ENCODE measurements around the gene LRTM2. TPM values are rescaled to one million over a fixed set of nuclear protein-coding genes. Genes with fewer than 3 reads are reported as not detected.

The LRTM2 gene
- total and polyA plus RNA-seq, 8 donors, result not detected

DNA sequence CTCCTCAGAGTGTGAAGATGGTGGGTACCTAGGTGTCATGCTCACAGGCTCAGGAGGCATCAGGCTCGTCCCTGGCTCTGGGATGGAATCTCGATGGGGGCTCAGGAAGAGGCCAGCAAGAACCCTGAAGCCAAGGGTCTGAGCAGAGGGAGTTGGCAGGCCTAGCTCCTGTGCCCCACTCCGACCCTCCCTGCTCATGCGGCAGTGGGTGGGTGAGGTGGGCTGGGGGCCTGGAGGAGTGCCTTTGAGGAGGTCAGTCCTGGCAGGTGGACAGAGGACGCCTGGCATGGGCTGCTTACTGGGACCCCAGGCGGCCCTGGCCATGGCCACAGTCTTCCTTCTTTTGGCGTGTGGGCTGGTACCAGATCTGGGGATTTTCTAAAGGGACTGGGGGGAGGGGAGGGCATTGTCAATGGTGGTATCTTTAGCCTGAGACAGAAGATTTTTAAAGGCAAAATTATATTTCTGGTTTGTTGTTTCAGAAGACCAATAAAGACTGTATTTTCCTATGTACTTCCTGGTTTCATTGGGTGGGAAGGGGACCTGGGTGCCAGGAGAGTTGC is 16.0 kb downstream of the LRTM2 start:
- H3K4me1 ChIP-seq, result no peaks in the 10 kb centered on the region
- no peak overlapping the region for H3K27ac ChIP-seq
- no peaks in the 10 kb centered on the region for H3K9me3 ChIP-seq
- DNase-seq, result peak in 1 of 4 donors; percentile 36
- H3K27me3 ChIP-seq, result peaks cover 15 to 59% of the 10 kb centered on the region in 2 donors
- TF ChIP-seq, protein P1, sequence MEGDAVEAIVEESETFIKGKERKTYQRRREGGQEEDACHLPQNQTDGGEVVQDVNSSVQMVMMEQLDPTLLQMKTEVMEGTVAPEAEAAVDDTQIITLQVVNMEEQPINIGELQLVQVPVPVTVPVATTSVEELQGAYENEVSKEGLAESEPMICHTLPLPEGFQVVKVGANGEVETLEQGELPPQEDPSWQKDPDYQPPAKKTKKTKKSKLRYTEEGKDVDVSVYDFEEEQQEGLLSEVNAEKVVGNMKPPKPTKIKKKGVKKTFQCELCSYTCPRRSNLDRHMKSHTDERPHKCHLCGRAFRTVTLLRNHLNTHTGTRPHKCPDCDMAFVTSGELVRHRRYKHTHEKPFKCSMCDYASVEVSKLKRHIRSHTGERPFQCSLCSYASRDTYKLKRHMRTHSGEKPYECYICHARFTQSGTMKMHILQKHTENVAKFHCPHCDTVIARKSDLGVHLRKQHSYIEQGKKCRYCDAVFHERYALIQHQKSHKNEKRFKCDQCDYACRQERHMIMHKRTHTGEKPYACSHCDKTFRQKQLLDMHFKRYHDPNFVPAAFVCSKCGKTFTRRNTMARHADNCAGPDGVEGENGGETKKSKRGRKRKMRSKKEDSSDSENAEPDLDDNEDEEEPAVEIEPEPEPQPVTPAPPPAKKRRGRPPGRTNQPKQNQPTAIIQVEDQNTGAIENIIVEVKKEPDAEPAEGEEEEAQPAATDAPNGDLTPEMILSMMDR (IDR thresholded peaks at IDR 0.05), result no peak
- H3K36me3 ChIP-seq, result no peaks in the 10 kb centered on the region
- ATAC-seq, result no peak
- no peak overlapping the region for H3K4me3 ChIP-seq
- intact Hi-C loops (cut with DNase I), result no loop called here

DNA sequence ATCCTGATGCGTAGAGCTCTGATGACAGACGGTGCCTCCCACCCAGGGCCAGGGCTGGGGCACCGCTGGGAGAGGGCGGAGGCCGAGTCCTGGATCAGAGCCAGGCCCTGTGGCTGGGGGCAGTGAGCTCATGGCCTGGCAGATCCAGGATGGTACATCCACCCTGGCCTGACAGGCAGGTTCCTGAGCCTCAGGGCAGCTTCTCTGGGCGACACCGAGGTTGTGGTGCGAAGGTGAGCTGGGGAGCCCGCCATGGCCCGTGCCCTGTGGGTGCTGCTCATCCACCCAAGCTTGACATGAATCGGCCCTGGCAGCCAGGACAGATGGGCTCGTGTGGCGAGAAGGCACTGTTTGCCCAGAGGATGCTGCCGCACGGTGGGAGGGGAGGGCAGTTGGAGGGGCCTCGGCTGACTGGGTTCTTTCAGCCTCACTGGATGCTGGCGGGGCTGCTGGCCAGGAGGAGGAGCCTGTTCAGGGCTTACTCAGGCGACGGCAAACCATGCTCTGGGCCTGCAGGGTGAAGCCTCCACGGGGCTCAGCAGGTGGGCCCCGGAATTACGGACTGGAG is 16.6 kb downstream of the LRTM2 start:
- H3K27ac ChIP-seq, result no peak overlapping the region
- TF ChIP-seq, protein P1 (IDR thresholded peaks at IDR 0.05), result no peak
- peaks cover 9 to 55% of the 10 kb centered on the region in 2 donors for H3K27me3 ChIP-seq

DNA sequence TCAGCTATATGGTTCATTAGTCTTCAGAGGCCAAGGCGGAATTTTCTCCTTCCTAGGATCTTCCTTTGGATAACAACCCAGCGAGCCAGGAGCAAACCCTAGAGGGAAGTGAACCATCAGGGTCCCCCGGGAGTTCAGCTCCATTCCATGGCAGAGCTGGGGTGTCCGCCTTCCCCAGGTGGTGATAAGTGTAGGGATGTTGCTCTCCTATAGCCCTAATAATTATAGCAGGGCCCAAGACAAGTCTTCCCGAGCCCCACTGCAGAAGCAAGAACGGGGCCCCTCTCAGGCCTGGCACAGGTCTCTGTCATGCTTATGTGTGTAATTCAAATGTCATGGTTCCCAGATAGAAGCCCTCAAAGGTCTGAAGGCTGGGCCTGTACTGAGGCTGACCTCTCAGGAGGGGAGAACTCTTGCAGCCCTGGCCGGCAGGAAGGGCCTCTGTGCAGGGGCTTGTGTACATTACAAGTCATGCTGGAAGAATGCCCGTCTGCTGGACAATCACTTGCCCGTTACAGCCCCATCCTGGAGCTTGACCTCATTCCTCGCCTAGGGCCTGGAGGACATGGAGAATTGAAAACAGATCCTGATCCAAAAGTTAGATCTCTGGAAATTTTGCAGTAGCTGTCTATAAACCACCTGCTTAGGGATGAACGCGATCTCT is 17.3 kb downstream of the LRTM2 start:
- Histone ChIP-seq H3K36me3 (no peaks in the 10 kb centered on the region), H3K27me3 (peaks cover 3 to 56% of the 10 kb centered on the region in 2 donors), H3K4me1 (no peaks in the 10 kb centered on the region), H3K4me3 (no peak overlapping the region), H3K9me3 (no peaks in the 10 kb centered on the region), H3K27ac (no peak overlapping the region)
- ATAC-seq (no peak), DNase-seq (peak in 1 of 4 donors; percentile 45)
- intact Hi-C loops (cut with DNase I), result no loop called here
- TF ChIP-seq, protein P1 (IDR thresholded peaks at IDR 0.05), result no peak

More for the DNA sequence above, 16.6 kb downstream of the LRTM2 start:
- DNase-seq, result peak in 1 of 4 donors; percentile 69
- Histone ChIP-seq H3K4me1 (no peaks in the 10 kb centered on the region), H3K9me3 (no peaks in the 10 kb centered on the region), H3K4me3 (no peak overlapping the region), H3K36me3 (no peaks in the 10 kb centered on the region)
- no peak for ATAC-seq
- intact Hi-C loops (cut with DNase I), result no loop called here

DNA sequence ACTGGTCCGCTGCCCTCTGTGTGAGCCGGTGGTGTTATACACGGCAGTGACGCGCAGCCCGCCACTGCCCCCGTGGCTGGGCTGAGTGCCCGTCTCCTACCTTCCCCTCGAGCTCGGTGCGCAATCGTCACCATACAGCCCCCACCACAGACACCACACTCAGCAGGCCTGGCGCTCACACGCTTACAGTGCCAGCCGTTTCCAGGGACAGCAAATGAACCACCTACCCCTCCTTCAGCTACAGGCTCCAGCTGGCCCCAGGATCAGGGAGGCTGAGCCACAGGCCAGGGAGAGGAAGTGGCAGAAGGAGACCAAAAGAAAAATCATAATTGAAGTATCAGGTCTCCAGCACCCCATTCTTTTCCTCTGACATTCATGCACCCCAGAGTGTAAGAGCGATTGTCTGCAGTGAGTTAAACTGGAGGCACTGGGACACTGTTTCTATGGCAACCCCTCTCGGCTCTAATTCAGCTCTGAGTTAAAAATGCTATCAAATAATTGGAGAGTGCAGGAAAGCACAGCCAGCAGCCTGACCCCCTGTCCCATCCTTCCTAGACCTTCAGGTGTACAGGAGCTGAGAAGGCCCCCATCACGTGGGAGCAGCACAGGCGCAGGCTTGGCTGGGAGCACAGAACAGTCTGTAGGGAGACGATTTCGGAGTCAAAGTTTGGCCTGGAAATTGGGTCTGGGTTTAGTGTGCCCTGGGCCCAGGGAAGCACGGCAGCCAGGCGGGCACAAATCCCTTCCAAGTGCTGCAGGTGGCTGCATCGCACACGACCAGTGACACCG is 18.0 kb downstream of the LRTM2 start:
- Histone ChIP-seq H3K27me3 (peaks cover 0 to 56% of the 10 kb centered on the region in 2 donors), H3K27ac (no peak overlapping the region), H3K4me3 (no peak overlapping the region), H3K36me3 (no peaks in the 10 kb centered on the region), H3K9me3 (no peaks in the 10 kb centered on the region), H3K4me1 (no peaks in the 10 kb centered on the region)
- TF ChIP-seq, protein P1 (IDR thresholded peaks at IDR 0.05), result no peak
- intact Hi-C loops (cut with DNase I), result no loop called here
- DNase-seq (peak in 1 of 4 donors; percentile 45), ATAC-seq (no peak)

DNA sequence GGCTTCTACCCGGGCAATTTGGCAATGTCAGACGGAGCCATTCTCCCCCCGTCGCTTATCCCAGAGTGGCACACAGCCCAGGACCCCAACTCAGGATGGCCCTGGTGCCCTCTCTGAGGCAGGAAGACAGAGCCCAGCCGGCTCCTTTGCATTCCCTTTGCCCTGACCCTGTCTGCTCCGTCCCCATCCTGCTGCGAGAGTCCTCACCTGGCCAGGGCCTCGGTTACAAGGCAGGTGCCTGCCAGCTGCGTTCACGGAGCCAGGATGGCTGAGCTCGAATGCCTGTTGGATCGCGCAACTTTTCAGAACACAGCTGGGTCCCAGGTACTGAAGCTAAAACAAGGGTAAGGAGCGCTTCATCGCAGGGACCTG is 18.6 kb downstream of the LRTM2 start:
- intact Hi-C loops (cut with DNase I), result no loop called here
- H3K27ac ChIP-seq, result no peak overlapping the region
- no peaks in the 10 kb centered on the region for H3K4me1 ChIP-seq
- H3K9me3 ChIP-seq, result no peaks in the 10 kb centered on the region
- TF ChIP-seq, protein P1 (IDR thresholded peaks at IDR 0.05), result no peak
- no peak overlapping the region for H3K4me3 ChIP-seq
- peaks cover 0 to 55% of the 10 kb centered on the region in 2 donors for H3K27me3 ChIP-seq
- ATAC-seq (no peak), DNase-seq (peak in 1 of 4 donors; percentile 39)
- no peaks in the 10 kb centered on the region for H3K36me3 ChIP-seq

All from left lung (tissue), 10 donors.